Endodermal cell (in vitro differentiated cells): ENCODE measurements around the gene NUTM2E. TPM values are rescaled to one million over a fixed set of nuclear protein-coding genes. Genes with fewer than 3 reads are reported as not detected.
"Not testable (repeated sequence)": the region's sequence is repeated elsewhere in the genome, so short reads cannot be mapped to it uniquely, and the experiment has no call there.

Source experiments
- DNase-seq: peaks from one replicate; pipeline ENCODE4 v3.0.0-alpha.2; 2017
- H3K27ac ChIP-seq: 2 replicates; pipeline ENCODE4 v1.5.1; 2013; ENCODE audit warnings: mild to moderate bottlenecking, low read depth, low read length, moderate library complexity
- H3K27me3 ChIP-seq: 2 replicates; pipeline ENCODE4 v1.6.1; 2013; ENCODE audit warnings: mild to moderate bottlenecking, low read length, moderate library complexity; ENCODE audit not compliant: insufficient read depth, control insufficient read depth, poor library complexity, severe bottlenecking
- H3K36me3 ChIP-seq: 2 replicates; pipeline ENCODE4 v1.7.0; 2013; ENCODE audit warnings: mild to moderate bottlenecking, low read length, moderate library complexity; ENCODE audit not compliant: control insufficient read depth, insufficient read depth
- H3K4me1 ChIP-seq: one replicate; pipeline ENCODE4 v1.7.0; 2013; ENCODE audit warnings: low read length; ENCODE audit not compliant: control insufficient read depth, insufficient read depth
- H3K4me3 ChIP-seq: 2 replicates; pipeline ENCODE4 v1.5.1; 2013; ENCODE audit warnings: mild to moderate bottlenecking, low read length, moderate library complexity
- H3K9ac ChIP-seq: 2 replicates; pipeline ENCODE4 v1.6.1; 2013; ENCODE audit warnings: mild to moderate bottlenecking, low read length, moderate library complexity; ENCODE audit not compliant: poor library complexity, severe bottlenecking; ENCODE audit errors: extremely low read depth
- H3K9me3 ChIP-seq: 2 replicates; pipeline ENCODE4 v1.6.1; 2013; ENCODE audit warnings: mild to moderate bottlenecking, low read length, moderate library complexity; ENCODE audit not compliant: control insufficient read depth
- H3K27ac Mint-ChIP-seq: 2 replicates; pipeline ENCODE4 v1.8.0; 2020; ENCODE audit warnings: mixed read lengths
- H3K27me3 Mint-ChIP-seq: 2 replicates; pipeline ENCODE4 v1.8.0; 2021; ENCODE audit warnings: mild to moderate bottlenecking, mixed read lengths; ENCODE audit not compliant: insufficient read depth
- H3K36me3 Mint-ChIP-seq: 2 replicates; pipeline ENCODE4 v1.8.0; 2020; ENCODE audit warnings: low read depth, mixed read lengths
- H3K4me1 Mint-ChIP-seq: 2 replicates; pipeline ENCODE4 v1.8.0; 2020; ENCODE audit warnings: mixed read lengths
- H3K4me3 Mint-ChIP-seq: 2 replicates; pipeline ENCODE4 v1.8.0; 2020; ENCODE audit warnings: mild to moderate bottlenecking, moderate library complexity, mixed read lengths
- H3K9me3 Mint-ChIP-seq: 2 replicates; pipeline ENCODE4 v1.8.0; 2020; ENCODE audit warnings: mild to moderate bottlenecking, mixed read lengths
- WGBS, 2 experiments: methylation state at CpG; one replicate each; pipeline versions ENCODE4 v1.1.5 to v1.1.7; 2013; ENCODE audit warnings: missing lambda C conversion rate in 2 of 2, mixed read lengths in 1 of 2; ENCODE audit not compliant: insufficient coverage in 1 of 2, insufficient read length in 1 of 2; 5-methylcytosine and 5-hydroxymethylcytosine counted together
- total RNA-seq, 2 donors: library from RNA; stranded (reverse); fragmentation: NEBNext Ultra II Directional in 1 of 2; extraction: Animal tissue kit (Norgen Biotek cat#: 25700) in 1 of 2; gene quantifications; 2 replicates in 1 of 2; 3 replicates in 1 of 2; pipeline ENCODE4 v1.2.1, GENCODE V29; 2021
- TF ChIP-seq, protein P1 (sequence below): fragments of 200-600 bp; sonication (generic); conservative IDR thresholded peaks from 2 replicates; pipeline ENCODE4 v1.5.0; 2021; ENCODE audit warnings: antibody characterized with exemption, mild to moderate bottlenecking

The NUTM2E gene
- total RNA-seq, 2 donors from 2014 or later, result 0.35 TPM; not detected in 1

DNA sequence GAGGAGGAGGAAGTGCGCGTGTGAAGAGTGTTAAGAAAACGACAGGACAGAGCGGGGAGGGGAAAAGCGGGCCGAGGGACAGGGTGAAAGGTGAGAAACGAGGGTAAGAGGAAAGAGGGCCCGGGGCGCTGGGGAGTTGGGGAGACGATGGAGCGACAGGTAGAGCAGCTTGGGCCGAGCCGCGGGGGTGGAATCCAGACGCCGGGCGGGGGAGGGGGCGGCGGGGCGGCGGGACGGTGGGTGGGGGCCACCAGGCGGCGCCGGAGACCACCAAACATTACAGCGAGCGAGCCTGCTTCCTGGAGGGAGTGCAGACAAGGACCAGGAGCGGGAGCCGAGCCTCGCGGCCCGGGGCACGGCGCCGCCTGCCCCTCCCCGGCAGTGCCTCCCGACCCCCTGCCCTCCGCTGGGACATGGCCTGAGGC lies 940 bp upstream of the NUTM2E start:
- Histone ChIP-seq H3K4me3 (peak overlapping the region; percentile 74), H3K9ac (peak overlapping the region; percentile 34), H3K27ac (peak overlapping the region; percentile 93)
- not testable (repeated sequence) for H3K27me3 ChIP-seq, H3K36me3 ChIP-seq, H3K36me3 Mint-ChIP-seq, H3K27me3 Mint-ChIP-seq, H3K4me1 ChIP-seq, H3K9me3 ChIP-seq, H3K4me1 Mint-ChIP-seq, H3K9me3 Mint-ChIP-seq, H3K27ac Mint-ChIP-seq
- TF ChIP-seq, protein P1, sequence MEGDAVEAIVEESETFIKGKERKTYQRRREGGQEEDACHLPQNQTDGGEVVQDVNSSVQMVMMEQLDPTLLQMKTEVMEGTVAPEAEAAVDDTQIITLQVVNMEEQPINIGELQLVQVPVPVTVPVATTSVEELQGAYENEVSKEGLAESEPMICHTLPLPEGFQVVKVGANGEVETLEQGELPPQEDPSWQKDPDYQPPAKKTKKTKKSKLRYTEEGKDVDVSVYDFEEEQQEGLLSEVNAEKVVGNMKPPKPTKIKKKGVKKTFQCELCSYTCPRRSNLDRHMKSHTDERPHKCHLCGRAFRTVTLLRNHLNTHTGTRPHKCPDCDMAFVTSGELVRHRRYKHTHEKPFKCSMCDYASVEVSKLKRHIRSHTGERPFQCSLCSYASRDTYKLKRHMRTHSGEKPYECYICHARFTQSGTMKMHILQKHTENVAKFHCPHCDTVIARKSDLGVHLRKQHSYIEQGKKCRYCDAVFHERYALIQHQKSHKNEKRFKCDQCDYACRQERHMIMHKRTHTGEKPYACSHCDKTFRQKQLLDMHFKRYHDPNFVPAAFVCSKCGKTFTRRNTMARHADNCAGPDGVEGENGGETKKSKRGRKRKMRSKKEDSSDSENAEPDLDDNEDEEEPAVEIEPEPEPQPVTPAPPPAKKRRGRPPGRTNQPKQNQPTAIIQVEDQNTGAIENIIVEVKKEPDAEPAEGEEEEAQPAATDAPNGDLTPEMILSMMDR, result peak; percentile 61
- H3K4me3 Mint-ChIP-seq, result peak overlapping the region; percentile 72
- WGBS, 2 experiments, result 0% methylated on average over 7 of the region's 38 CpGs; no CpG with 5 or more reads in 1 of the 2 experiments
- peak; percentile 64 for DNase-seq

DNA sequence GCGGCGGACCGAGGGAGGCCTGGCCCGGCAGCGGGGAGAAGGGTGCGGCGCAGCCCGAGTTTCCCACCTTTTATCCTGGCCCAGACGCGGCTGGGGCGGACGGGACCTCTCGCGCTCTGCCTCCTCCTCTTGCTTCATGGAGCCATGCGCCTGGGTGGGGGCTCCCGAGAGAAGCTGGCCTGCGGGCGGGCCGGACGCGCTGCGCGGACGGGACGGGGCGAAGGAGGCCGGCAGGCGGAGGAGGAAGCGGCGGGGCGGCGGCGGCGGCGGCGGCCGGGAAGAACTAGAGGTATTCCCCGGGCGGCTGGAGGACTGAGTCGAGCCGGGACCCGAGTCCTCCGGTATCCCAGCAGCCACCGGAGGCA lies 426 bp upstream of the NUTM2E start:
- 0% methylated on average over 9 of the region's 44 CpGs; no CpG with 5 or more reads in 1 of the 2 experiments for WGBS, 2 experiments
- not testable (repeated sequence) for H3K27me3 Mint-ChIP-seq, H3K36me3 ChIP-seq, H3K4me3 ChIP-seq, H3K4me1 Mint-ChIP-seq, H3K9me3 Mint-ChIP-seq, H3K9me3 ChIP-seq, H3K27me3 ChIP-seq, H3K36me3 Mint-ChIP-seq, H3K4me1 ChIP-seq
- Mint-ChIP-seq H3K27ac (peak overlapping the region; percentile 64), H3K4me3 (peak overlapping the region; percentile 72)
- Histone ChIP-seq H3K27ac (peak overlapping the region; percentile 93), H3K9ac (peak overlapping the region; percentile 49)
- DNase-seq, result peak; percentile 53

DNA sequence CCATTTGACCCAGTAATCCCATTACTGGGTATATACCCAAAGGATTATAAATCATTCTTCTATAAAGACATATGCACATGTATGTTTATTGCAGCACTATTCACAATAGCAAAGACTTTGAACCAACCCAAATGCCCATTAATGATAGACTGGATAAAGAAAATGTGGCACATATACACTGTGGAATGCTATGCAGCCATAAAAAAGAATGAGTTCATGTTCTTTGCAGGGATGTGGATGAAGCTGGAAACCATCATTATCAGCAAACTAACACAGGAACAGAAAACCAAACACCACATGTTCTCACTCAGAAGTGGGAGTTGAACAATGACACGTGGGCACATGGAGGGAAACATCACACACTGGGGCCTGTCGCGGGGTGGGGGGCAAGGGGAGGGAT lies 7.3 kb downstream of the NUTM2E start:
- H3K27me3 ChIP-seq, H3K9me3 Mint-ChIP-seq, H3K4me3 ChIP-seq, H3K36me3 ChIP-seq, DNase-seq, H3K27ac Mint-ChIP-seq, H3K9me3 ChIP-seq, H3K27ac ChIP-seq, H3K27me3 Mint-ChIP-seq, H3K36me3 Mint-ChIP-seq, H3K9ac ChIP-seq, H3K4me1 ChIP-seq, H3K4me1 Mint-ChIP-seq, H3K4me3 Mint-ChIP-seq: not testable (repeated sequence)
- WGBS, 2 experiments, result 90% methylated on average over 3 of the region's 3 CpGs; no CpG with 5 or more reads in 1 of the 2 experiments

DNA sequence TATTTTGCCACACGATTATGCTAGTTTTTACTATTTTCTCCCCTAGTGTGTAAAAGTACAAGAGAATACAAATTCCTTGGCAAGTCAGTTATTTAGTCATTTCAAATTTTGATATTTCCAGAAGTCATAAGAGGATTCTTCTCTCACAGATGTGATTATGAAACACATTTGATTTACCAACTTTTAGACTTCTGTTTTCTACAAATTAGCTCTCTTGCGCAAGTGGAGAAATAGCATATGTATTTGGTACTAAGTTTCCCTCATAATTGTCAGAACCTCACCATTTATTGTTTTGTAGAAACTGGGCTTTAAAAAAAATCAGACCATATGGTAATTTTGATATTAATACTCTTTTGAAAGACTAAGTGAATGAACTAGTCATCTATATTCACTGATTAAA lies 9.4 kb downstream of the NUTM2E start:
- H3K36me3 ChIP-seq, H3K4me3 Mint-ChIP-seq, H3K9me3 Mint-ChIP-seq, H3K9me3 ChIP-seq, H3K36me3 Mint-ChIP-seq, DNase-seq, H3K27me3 ChIP-seq, H3K27ac ChIP-seq, H3K27ac Mint-ChIP-seq, H3K4me1 ChIP-seq, H3K4me1 Mint-ChIP-seq, H3K4me3 ChIP-seq, H3K9ac ChIP-seq, H3K27me3 Mint-ChIP-seq: not testable (repeated sequence)
- no CpG with 5 or more reads among the region's 2 CpGs for WGBS, 2 experiments

DNA sequence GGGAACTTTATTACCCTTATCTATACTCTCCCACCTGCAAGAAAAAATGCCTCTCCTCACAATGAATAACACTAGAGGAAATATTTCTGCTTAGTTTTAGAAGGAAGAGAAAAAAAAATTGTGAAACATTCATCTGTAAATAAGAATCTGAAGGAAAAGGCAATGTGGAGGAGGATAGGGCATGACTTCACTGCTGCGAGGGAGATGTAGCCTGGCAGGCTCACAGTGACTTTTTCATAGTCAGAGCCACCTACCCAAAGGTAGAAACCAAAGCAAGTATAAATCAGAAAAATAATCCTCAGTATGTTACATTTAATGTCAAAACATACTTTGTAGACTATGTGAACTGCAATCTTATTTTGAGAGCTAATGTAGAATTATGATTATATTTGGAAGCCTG lies 10.4 kb downstream of the NUTM2E start:
- H3K27me3 Mint-ChIP-seq, H3K27ac Mint-ChIP-seq, H3K36me3 Mint-ChIP-seq, H3K4me3 Mint-ChIP-seq, H3K4me1 Mint-ChIP-seq, H3K4me3 ChIP-seq, H3K9ac ChIP-seq, H3K27me3 ChIP-seq, H3K36me3 ChIP-seq, H3K27ac ChIP-seq, H3K9me3 Mint-ChIP-seq, H3K4me1 ChIP-seq, H3K9me3 ChIP-seq, DNase-seq: not testable (repeated sequence)
- 100% methylated on average over 1 of the region's 1 CpG; no CpG with 5 or more reads in 1 of the 2 experiments for WGBS, 2 experiments

DNA sequence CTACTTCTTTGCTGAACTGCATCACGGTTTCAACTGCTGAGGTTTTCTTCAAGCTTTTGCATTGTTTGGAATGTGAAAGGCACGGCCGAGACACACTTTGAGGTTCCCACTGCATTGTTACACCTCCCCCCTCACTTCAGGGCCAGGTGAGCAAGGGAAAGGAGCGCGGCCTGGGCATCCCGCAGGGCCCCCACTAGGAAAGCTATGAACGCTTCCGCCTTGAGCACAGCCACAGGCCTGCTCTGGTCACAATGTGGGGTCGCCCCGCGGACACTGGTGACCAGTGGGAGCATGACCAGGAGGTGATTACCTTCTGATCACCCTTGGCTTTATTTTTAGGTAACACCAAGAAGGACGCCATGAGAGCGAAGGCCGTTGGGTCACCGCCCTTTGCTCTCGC lies 11.9 kb downstream of the NUTM2E start:
- not testable (repeated sequence) for H3K27ac ChIP-seq, H3K36me3 Mint-ChIP-seq, H3K27ac Mint-ChIP-seq, H3K9ac ChIP-seq, H3K4me3 Mint-ChIP-seq, H3K4me1 Mint-ChIP-seq, H3K4me1 ChIP-seq, H3K9me3 ChIP-seq, H3K4me3 ChIP-seq, H3K27me3 ChIP-seq, DNase-seq, H3K27me3 Mint-ChIP-seq, H3K36me3 ChIP-seq, H3K9me3 Mint-ChIP-seq
- no CpG with 5 or more reads among the region's 16 CpGs for WGBS, 2 experiments
